Stimulated activated effector memory CD8-positive, alpha-beta T cell treated with anti-CD3 and anti-CD28 coated beads, Interleukin-12 subunit alpha, Interleukin-12 subunit beta, amount 100 ng/mL, for 72 hours (primary cell): ENCODE data around the gene PRPSAP1.

Experiments used
- ATAC-seq: fragments of 150-1000 bp; cut with Tn5 transposase; 2 replicates; pipeline ENCODE4 v1.10.0; 2021
- DNase-seq, 2 donors: peaks; one replicate each; pipeline ENCODE4 v3.0.0; 2021 to 2022; ENCODE audit warnings: low spot score in 2 of 2
- H3K27ac Mint-ChIP-seq: one replicate; pipeline ENCODE4 v1.8.0; 2022; ENCODE audit warnings: mild to moderate bottlenecking, mixed read lengths
- H3K36me3 Mint-ChIP-seq: one replicate; pipeline ENCODE4 v1.8.0; 2022; ENCODE audit warnings: mild to moderate bottlenecking, mixed read lengths
- H3K4me1 Mint-ChIP-seq: one replicate; pipeline ENCODE4 v1.8.0; 2022; ENCODE audit warnings: mixed read lengths
- H3K4me3 Mint-ChIP-seq: one replicate; pipeline ENCODE4 v1.8.0; 2022; ENCODE audit warnings: mild to moderate bottlenecking, mixed read lengths
- H3K9me3 Mint-ChIP-seq: one replicate; pipeline ENCODE4 v1.8.0; 2022; ENCODE audit warnings: mixed read lengths

PRPSAP1 gene

GRCh38 chr17:76293106-76293505 is 60.6 kb downstream of the PRPSAP1 start:
- Mint-ChIP-seq H3K36me3 (no peaks in the 10 kb centered on the region), H3K4me1 (no peaks in the 10 kb centered on the region), H3K27ac (no peak overlapping the region), H3K9me3 (no peaks in the 10 kb centered on the region), H3K4me3 (no peak overlapping the region)
- ATAC-seq = no peak
- no peak for DNase-seq

- Mint-ChIP-seq H3K27ac (no peak overlapping the region), H3K4me3 (no peak overlapping the region), H3K9me3 (no peaks in the 10 kb centered on the region), H3K36me3 (no peaks in the 10 kb centered on the region), H3K4me1 (no peaks in the 10 kb centered on the region)
- DNase-seq (no peak), ATAC-seq (no peak)
Observed at GRCh38 chr17:76292567-76292966, 61.1 kb downstream of the PRPSAP1 start.

GRCh38 chr17:76281573-76282371 is 71.9 kb downstream of the PRPSAP1 start:
- Mint-ChIP-seq H3K27ac (no peak overlapping the region), H3K9me3 (no peaks in the 10 kb centered on the region), H3K36me3 (no peaks in the 10 kb centered on the region), H3K4me3 (no peak overlapping the region), H3K4me1 (peaks cover 15% of the 10 kb centered on the region)
- ATAC-seq (no peak), DNase-seq (no peak)

GRCh38 chr17:76280650-76281049 is 73.1 kb downstream of the PRPSAP1 start:
- Mint-ChIP-seq H3K9me3 (no peaks in the 10 kb centered on the region), H3K4me3 (no peak overlapping the region)
- no peak for DNase-seq

GRCh38 chr17:76279742-76280287 is 73.9 kb downstream of the PRPSAP1 start:
- Mint-ChIP-seq H3K9me3 (no peaks in the 10 kb centered on the region), H3K27ac (peak overlapping the region; percentile 40), H3K4me1 (peaks cover 29% of the 10 kb centered on the region), H3K36me3 (peaks cover 16% of the 10 kb centered on the region), H3K4me3 (no peak overlapping the region)
- ATAC-seq (no peak), DNase-seq (no peak)

More at GRCh38 chr17:76280650-76281049, 73.1 kb downstream of the PRPSAP1 start:
- H3K4me1 Mint-ChIP-seq = peaks cover 26% of the 10 kb centered on the region
- peaks cover 8% of the 10 kb centered on the region for H3K36me3 Mint-ChIP-seq
- ATAC-seq = no peak
- H3K27ac Mint-ChIP-seq = peak overlapping the region; percentile 40

GRCh38 chr17:76278952-76279741 is 74.6 kb downstream of the PRPSAP1 start:
- H3K4me1 Mint-ChIP-seq = peaks cover 31% of the 10 kb centered on the region
- no peak overlapping the region for H3K4me3 Mint-ChIP-seq
- ATAC-seq (peak; percentile 82), DNase-seq (peak; percentile 87 to 92)
- H3K9me3 Mint-ChIP-seq = no peaks in the 10 kb centered on the region
- no peak overlapping the region for H3K27ac Mint-ChIP-seq
- H3K36me3 Mint-ChIP-seq = peaks cover 23% of the 10 kb centered on the region

GRCh38 chr17:76278268-76278908 is 75.3 kb downstream of the PRPSAP1 start:
- ATAC-seq (no peak), DNase-seq (no peak)
- no peak overlapping the region for H3K27ac Mint-ChIP-seq
- peaks cover 39% of the 10 kb centered on the region for H3K4me1 Mint-ChIP-seq
- peaks cover 30% of the 10 kb centered on the region for H3K36me3 Mint-ChIP-seq
- no peak overlapping the region for H3K4me3 Mint-ChIP-seq
- no peaks in the 10 kb centered on the region for H3K9me3 Mint-ChIP-seq

- peaks cover 38% of the 10 kb centered on the region for H3K36me3 Mint-ChIP-seq
- no peaks in the 10 kb centered on the region for H3K9me3 Mint-ChIP-seq
- DNase-seq (peak in 1 of 2 donors; percentile 52), ATAC-seq (no peak)
- peaks cover 47% of the 10 kb centered on the region for H3K4me1 Mint-ChIP-seq
- H3K27ac Mint-ChIP-seq = peak overlapping the region; percentile 14
- no peak overlapping the region for H3K4me3 Mint-ChIP-seq
Observed at GRCh38 chr17:76277300-76278267, 76.1 kb downstream of the PRPSAP1 start.

GRCh38 chr17:76276461-76277299 is 77.0 kb downstream of the PRPSAP1 start:
- H3K4me1 Mint-ChIP-seq = peaks cover 51% of the 10 kb centered on the region
- ATAC-seq (no peak), DNase-seq (no peak)
- H3K27ac Mint-ChIP-seq = peak overlapping the region; percentile 14
- peaks cover 47% of the 10 kb centered on the region for H3K36me3 Mint-ChIP-seq
- no peaks in the 10 kb centered on the region for H3K9me3 Mint-ChIP-seq
- no peak overlapping the region for H3K4me3 Mint-ChIP-seq

GRCh38 chr17:76276069-76276431 is 77.7 kb downstream of the PRPSAP1 start:
- Mint-ChIP-seq H3K36me3 (peaks cover 54% of the 10 kb centered on the region), H3K4me1 (peaks cover 56% of the 10 kb centered on the region), H3K27ac (peak overlapping the region; percentile 14), H3K9me3 (no peaks in the 10 kb centered on the region), H3K4me3 (no peak overlapping the region)
- ATAC-seq (no peak), DNase-seq (no peak)

- peak in 1 of 2 donors; percentile 61 for DNase-seq
- no peak for ATAC-seq
- no peaks in the 10 kb centered on the region for H3K9me3 Mint-ChIP-seq
- H3K4me3 Mint-ChIP-seq = no peak overlapping the region
- H3K27ac Mint-ChIP-seq = peak overlapping the region; percentile 14
- peaks cover 61% of the 10 kb centered on the region for H3K4me1 Mint-ChIP-seq
- H3K36me3 Mint-ChIP-seq = peaks cover 59% of the 10 kb centered on the region
Observed at GRCh38 chr17:76275382-76276068, 78.2 kb downstream of the PRPSAP1 start.

- H3K36me3 Mint-ChIP-seq = peaks cover 71% of the 10 kb centered on the region
- DNase-seq (peak in 1 of 2 donors; percentile 64), ATAC-seq (no peak)
- H3K27ac Mint-ChIP-seq = peak overlapping the region; percentile 96
- no peaks in the 10 kb centered on the region for H3K9me3 Mint-ChIP-seq
- no peak overlapping the region for H3K4me3 Mint-ChIP-seq
- H3K4me1 Mint-ChIP-seq = peaks cover 63% of the 10 kb centered on the region
Observed at GRCh38 chr17:76274112-76274956, 79.4 kb downstream of the PRPSAP1 start.
